Bronchial epithelial cell (primary cell): ENCODE results near the gene VAMP3. TPM values are rescaled to one million over a fixed set of nuclear protein-coding genes. Genes with fewer than 3 reads are reported as not detected.

Source experiments
- DNase-seq: peaks from one replicate; pipeline ENCODE4 v3.0.0-alpha.2; 2010; ENCODE audit warnings: low read depth
- FAIRE-seq: peaks from 2 replicates; lab custom pipeline; 2011; peaks lifted over from hg19 to GRCh38; lab: Jason Lieb, UNC
- H3K27me3 ChIP-seq: 2 replicates; pipeline ENCODE4 v1.5.1; 2011; ENCODE audit warnings: low read length; ENCODE audit not compliant: control insufficient read depth, insufficient read depth
- H3K36me3 ChIP-seq: 2 replicates; pipeline ENCODE4 v1.5.1; 2011; ENCODE audit warnings: low read length; ENCODE audit not compliant: control insufficient read depth, insufficient read depth
- H3K4me3 ChIP-seq: 2 replicates; pipeline ENCODE4 v1.5.1; 2011; ENCODE audit warnings: mild to moderate bottlenecking, low read depth, low read length, control low read depth
- CTCF ChIP-seq: IDR thresholded peaks from 2 replicates; pipeline ENCODE4 v1.5.1; 2011; ENCODE audit warnings: mild to moderate bottlenecking, moderate library complexity, low read length, control low read depth, inconsistent platforms; ENCODE audit not compliant: insufficient read depth, severe bottlenecking
- total RNA-seq: library from RNA; depleted of rRNA; stranded (reverse); fragments of >200 nt; gene quantifications from 2 replicates; pipeline ENCODE4 v1.2.1, GENCODE V29; 2014

The VAMP3 gene
- total RNA-seq, 1 donor from 2014 or later: 51.3 TPM

GRCh38 chr1:7729761-7730160, 41.3 kb upstream of the VAMP3 start:
- no peak for FAIRE-seq
- H3K36me3 ChIP-seq: no peaks in the 10 kb centered on the region
- no peak overlapping the region for H3K4me3 ChIP-seq
- no peaks in the 10 kb centered on the region for H3K27me3 ChIP-seq
- TF ChIP-seq CTCF: no peak
- DNase-seq: no peak

GRCh38 chr1:7732331-7732730, 38.8 kb upstream of the VAMP3 start:
- no peaks in the 10 kb centered on the region for H3K36me3 ChIP-seq
- H3K4me3 ChIP-seq: no peak overlapping the region
- FAIRE-seq (no peak), DNase-seq (no peak)
- TF ChIP-seq CTCF: no peak
- H3K27me3 ChIP-seq: no peaks in the 10 kb centered on the region

GRCh38 chr1:7733276-7733675, 37.8 kb upstream of the VAMP3 start:
- TF ChIP-seq CTCF: no peak
- no peak for DNase-seq
- no peak for FAIRE-seq
- H3K27me3 ChIP-seq: no peaks in the 10 kb centered on the region
- no peak overlapping the region for H3K4me3 ChIP-seq
- H3K36me3 ChIP-seq: no peaks in the 10 kb centered on the region

GRCh38 chr1:7738044-7738443, 33.1 kb upstream of the VAMP3 start:
- peak; percentile 23 for FAIRE-seq
- no peak for TF ChIP-seq CTCF
- Histone ChIP-seq H3K4me3 (no peak overlapping the region), H3K27me3 (no peaks in the 10 kb centered on the region), H3K36me3 (no peaks in the 10 kb centered on the region)
- no peak for DNase-seq

GRCh38 chr1:7743346-7743745, 27.8 kb upstream of the VAMP3 start:
- DNase-seq (no peak), FAIRE-seq (no peak)
- H3K27me3 ChIP-seq: no peaks in the 10 kb centered on the region
- H3K4me3 ChIP-seq: no peak overlapping the region
- no peaks in the 10 kb centered on the region for H3K36me3 ChIP-seq
- TF ChIP-seq CTCF: no peak

GRCh38 chr1:7744882-7745281, 26.2 kb upstream of the VAMP3 start:
- Histone ChIP-seq H3K36me3 (no peaks in the 10 kb centered on the region), H3K27me3 (no peaks in the 10 kb centered on the region), H3K4me3 (no peak overlapping the region)
- FAIRE-seq: no peak
- DNase-seq: no peak
- no peak for TF ChIP-seq CTCF
